OCI-LY3 (cell line): ENCODE data around the gene ACACB.

Experiments used
- EZH2phosphoT487 ChIP-seq: fragments of 200-600 bp; shearing (Covaris generic); IDR thresholded peaks from 2 replicates; pipeline ENCODE4 v1.6.1; 2018; ENCODE audit warnings: antibody characterized with exemption, mixed run types, low read depth
- TF ChIP-seq, protein P1 (sequence below): fragments of 200-600, 300-600 bp; sonication (generic); IDR thresholded peaks from 2 replicates; pipeline ENCODE4 v1.5.1; 2014; ENCODE audit warnings: antibody characterized with exemption, low read length, low read depth

- TF ChIP-seq, protein P1, sequence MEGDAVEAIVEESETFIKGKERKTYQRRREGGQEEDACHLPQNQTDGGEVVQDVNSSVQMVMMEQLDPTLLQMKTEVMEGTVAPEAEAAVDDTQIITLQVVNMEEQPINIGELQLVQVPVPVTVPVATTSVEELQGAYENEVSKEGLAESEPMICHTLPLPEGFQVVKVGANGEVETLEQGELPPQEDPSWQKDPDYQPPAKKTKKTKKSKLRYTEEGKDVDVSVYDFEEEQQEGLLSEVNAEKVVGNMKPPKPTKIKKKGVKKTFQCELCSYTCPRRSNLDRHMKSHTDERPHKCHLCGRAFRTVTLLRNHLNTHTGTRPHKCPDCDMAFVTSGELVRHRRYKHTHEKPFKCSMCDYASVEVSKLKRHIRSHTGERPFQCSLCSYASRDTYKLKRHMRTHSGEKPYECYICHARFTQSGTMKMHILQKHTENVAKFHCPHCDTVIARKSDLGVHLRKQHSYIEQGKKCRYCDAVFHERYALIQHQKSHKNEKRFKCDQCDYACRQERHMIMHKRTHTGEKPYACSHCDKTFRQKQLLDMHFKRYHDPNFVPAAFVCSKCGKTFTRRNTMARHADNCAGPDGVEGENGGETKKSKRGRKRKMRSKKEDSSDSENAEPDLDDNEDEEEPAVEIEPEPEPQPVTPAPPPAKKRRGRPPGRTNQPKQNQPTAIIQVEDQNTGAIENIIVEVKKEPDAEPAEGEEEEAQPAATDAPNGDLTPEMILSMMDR = no peak
- no peak for TF ChIP-seq EZH2phosphoT487
Observed at GRCh38 chr12:109266106-109266879, 149.9 kb downstream of the ACACB start.
